NCI-H146 treated with DMSO at 0.1 percent for 48 hours (cell line): ENCODE data around the gene COTL1.
A peak's percentile ranks its signal among the peaks of the same experiment; 100 is the strongest.

Experiments
- DNase-seq: peaks from one replicate; lab custom pipeline; 2025; ENCODE audit not compliant: unreplicated experiment; lab: John Stamatoyannopoulos, UW

COTL1 gene

DNA sequence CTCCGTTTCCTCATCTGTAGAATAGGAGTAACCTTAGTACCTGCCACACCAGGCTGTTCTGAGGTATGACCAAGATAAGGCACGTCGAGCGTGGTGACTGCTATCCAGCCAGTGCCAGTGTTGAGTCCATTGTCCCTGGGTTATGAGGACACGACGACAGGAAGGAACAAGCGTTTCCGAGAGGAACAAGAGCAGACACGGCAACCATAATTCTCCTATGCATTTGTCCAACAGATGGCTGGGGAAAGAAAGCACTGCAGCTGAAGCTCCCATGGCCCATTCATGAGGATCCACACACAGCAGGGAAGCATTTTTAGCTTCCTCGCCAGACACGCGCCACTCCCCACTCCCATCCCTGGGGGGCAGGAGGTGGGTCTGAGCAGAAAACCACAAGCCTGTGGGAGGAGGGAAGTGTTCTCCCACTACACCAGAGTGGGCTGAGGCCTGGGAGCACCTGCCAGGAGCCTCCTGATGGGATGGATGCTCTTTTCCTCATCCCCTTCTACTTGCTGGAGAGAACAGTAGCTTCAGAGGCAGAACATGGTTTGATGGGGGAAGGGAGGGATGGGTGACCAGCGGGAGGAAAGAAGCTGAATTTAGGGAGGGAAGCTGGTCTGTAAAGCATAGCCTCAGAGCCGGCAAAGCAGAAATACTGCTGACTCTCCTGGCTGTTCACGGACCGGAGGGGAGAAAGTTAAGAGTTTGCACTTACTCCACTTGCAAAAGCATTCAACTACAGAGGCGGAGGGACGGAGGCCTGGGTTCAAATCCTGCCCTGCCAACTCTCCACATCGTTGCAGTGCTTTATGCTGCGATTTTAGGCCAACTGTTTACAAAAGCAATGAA, 2.7 kb downstream of the COTL1 start:
- no peak for DNase-seq

- DNase-seq = no peak
Observed at GRCh38 chr16:84614623-84614967, 3.3 kb downstream of the COTL1 start.

GRCh38 chr16:84614073-84614459, 3.8 kb downstream of the COTL1 start:
- no peak for DNase-seq

- no peak for DNase-seq
Observed at GRCh38 chr16:84613408-84614072, 4.3 kb downstream of the COTL1 start.

- DNase-seq = no peak
Observed at GRCh38 chr16:84612686-84613085, 5.2 kb downstream of the COTL1 start.

- no peak for DNase-seq
Observed at GRCh38 chr16:84611041-84611440, 6.8 kb downstream of the COTL1 start.

DNA sequence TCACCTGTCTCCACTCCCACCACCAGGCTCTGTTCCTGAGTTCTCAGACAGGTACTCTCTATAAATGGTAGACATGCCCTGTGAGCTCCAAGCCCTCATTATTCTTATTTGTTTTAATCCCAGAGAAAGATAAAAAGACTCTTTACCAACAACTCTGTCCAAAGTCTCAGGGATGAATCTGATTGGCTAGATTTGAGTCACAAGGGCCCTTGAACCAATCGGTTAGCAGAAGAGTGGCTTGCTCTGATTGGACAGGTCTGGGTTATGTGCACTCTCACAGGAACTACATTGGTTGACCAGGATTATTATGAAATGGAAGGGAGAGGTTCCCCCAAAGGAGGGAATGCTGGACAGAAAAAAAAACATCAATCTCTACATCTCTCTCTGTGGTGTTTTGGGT, 7.5 kb downstream of the COTL1 start:
- DNase-seq = no peak

DNA sequence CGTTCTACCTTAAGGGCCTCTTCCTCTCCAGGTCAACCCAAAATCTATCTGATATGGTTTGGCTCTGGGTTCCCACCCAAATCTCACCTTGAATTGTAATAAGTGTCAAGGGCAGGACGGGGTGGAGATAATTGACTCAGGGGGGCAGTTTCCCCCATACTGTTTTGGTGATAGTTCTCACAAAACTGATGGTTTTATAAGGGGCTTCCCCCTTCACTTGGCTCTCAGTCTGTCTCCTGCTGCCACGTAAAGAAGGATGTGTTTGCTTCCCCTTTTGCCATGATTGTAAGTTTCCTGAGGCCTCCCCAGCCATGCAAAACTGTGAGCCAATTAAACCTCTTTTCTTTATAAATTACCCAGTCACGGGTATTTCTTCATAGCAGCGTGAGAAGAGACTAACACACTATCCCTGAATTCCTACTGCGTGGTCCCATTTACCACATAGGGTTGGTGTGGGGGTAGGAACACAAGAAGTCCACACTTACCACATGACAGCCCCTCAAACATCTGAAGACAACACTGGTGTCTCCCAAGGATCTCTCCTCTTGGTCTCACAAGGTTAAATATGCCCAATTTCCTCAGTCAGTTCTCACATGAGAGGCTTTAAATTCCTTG, 8.2 kb downstream of the COTL1 start:
- no peak for DNase-seq

- DNase-seq = no peak
Observed at GRCh38 chr16:84608282-84608681, 9.6 kb downstream of the COTL1 start.

GRCh38 chr16:84607694-84608093, 10.2 kb downstream of the COTL1 start:
- no peak for DNase-seq

GRCh38 chr16:84607061-84607460, 10.8 kb downstream of the COTL1 start:
- no peak for DNase-seq

GRCh38 chr16:84606081-84606875, 11.6 kb downstream of the COTL1 start:
- no peak for DNase-seq

DNA sequence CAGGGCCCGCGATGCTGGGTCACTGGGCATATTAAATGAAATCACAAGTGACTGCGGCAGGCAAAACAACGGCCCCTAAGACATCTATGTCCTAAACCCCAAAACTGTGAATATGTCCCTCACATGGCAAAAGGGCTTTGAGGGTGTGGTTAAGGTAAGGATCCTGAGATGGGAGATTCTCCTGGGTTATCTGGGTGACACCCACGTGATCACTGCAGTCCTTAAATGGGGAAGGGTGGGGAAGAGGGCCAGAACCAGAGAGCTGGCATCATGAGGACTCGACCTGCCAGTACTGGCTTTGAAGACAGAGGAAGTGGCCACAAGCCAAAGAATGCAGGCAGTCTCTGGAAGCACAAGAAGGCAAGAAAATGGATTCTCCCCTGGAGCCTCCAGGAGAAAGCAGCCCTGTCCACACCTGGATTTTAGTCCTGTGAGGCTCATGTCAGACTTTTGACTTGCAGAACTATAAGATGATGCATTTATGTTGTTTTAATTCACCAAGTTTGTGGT, 12.5 kb downstream of the COTL1 start:
- DNase-seq = no peak

GRCh38 chr16:84604477-84605013, 13.3 kb downstream of the COTL1 start:
- no peak for DNase-seq

DNA sequence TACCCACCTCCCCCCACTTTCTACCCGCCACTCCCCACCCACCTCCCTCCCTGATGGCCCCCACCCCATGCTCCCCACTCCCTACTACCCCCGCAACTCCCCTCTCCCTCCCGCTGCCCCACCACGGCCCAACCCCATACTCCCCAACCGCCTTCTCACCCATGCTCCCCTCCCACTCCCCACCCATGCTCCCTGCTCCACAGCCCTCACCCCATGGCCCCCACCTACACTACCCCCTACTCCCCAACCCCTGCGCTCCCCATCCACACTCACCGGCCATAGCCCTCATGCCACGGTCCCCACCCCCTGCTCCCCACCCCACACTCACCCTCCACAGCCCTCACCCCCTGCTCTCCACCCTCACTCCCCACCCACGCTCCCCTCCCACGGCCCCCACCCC, 13.9 kb downstream of the COTL1 start:
- no peak for DNase-seq

- no peak for DNase-seq
Observed at GRCh38 chr16:84603140-84603816, 14.6 kb downstream of the COTL1 start.

DNA sequence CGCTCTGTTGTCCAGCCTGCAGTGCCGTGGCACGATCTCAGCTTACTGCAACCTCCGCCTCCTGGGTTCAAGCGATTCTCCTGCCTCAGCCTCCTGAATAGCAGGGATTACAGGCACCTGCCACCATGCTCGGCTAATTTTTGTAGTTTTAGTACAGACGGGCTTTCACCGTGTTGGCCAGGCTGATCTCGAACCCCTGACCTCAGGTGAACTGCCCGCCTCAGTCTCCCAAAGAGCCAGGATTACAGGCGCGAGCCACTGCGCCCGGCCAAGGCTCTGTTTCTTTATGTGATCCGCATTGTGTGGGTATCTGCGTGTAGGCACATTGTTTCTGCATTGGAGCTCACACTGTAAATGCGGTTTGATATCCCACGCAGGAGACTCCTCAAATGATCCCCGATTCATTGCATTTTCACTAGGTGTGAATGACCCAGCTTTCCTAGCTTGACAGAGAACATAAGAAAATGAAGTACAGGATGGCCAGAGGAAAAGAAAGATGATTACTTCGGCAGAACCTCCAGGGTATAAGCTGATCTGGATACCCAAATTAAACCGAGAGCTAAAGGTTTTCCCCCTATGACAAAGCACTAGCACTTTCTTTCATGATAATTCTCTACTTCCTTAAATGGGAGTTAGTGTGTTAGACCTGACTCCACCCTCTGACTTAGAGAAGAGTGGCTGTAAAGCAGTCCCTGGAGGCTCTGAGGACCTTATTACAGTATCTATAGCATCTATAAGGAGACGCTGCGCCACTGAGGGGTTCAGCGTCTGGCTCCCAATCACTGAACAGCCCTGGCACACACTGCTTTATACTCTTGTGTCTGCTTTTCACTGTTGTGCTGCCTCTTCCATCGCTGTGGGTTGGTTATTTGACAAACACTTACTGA, 17.3 kb downstream of the COTL1 start:
- DNase-seq = no peak

- peak; percentile 66 for DNase-seq
Observed at GRCh38 chr16:84599521-84600202, 18.2 kb downstream of the COTL1 start.

DNA sequence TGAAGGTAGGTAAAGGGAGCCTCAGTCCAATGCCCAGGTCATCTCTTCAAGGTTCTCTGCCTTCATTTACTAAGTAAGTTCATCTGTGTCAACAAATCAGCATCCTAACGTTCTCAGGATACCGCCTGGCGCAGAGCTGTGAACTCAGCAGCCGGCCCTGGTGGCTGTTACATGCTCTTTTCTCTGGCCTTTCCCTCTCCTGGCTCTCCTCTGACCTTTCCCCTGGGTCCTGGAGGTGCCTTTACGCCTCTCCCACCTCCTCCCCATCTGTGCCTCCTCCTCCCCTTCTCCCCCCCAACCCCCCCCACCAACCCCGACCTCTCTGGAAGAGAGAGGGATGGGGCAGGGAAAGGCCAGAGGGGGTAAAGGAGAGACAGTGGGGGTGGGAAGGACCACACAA, 19.5 kb downstream of the COTL1 start:
- DNase-seq = no peak
